GM12892 (cell line): ENCODE results near the gene KCNIP2.

Experiments
- POLR2A ChIP-seq: IDR thresholded peaks from 2 replicates; pipeline ENCODE4 v1.6.1; 2011; ENCODE audit warnings: low read depth, low read length, control low read depth
- POLR2AphosphoS5 ChIP-seq: IDR thresholded peaks from 2 replicates; pipeline ENCODE4 v1.6.1; 2011; ENCODE audit warnings: low read depth, low read length, control low read depth

DNA sequence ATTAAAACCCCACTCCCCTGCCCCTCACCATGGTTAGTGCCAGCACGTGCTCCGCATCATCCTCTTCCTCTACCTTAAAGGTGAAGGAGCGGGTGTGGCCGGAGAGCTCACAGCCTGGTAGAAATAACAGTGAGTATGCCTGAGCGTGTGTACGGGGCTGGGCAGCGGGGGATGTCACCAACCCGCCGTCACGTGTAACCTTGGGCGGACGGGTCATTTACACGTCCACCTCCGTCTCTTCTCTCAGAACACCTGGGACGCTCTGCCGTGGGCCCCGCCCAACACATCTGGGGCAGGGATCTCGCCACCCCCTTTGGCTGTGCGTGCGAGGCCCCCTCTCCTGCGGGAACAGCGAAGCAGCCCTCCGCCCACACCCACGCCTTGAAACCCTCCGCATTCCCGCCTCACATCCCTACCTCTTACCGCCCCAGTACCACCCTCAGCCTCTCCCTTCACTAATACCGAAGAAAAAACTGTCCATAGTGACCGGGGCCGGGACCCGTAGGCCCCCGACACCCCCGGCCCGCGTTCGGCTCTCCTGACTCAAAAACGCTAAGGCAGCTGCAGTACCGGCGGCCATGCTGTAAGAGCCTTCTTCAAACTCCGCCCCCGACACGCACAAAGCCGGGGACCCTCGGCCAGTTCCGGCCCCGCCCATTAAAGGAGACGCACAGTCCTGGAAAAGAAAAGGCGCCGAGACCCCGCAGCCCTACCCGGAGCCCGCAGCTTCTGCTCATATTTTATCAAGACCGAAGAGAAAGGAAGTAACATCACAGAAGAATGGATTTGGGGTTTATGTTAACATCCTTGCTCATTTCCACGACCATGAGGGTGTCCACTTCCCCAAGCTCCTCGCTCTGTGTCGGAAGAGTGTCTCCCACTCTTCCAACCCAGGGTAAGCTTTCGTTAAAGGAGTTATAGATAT is 60.5 kb downstream of the KCNIP2 start, which contains the start of gene NPM3:
- no peak for TF ChIP-seq POLR2AphosphoS5
- no peak; the same call in none of the 2 replicates for TF ChIP-seq POLR2A
